Measurements from ENCODE around the gene QKI. TPM values are rescaled to one million over a fixed set of nuclear protein-coding genes. Genes with fewer than 3 reads are reported as not detected.

QKI gene
- total RNA-seq, 6 experiments from 2014 or later, result 47.6 to 80.8 (median 76.3) TPM

- ATAC-seq (no peak), DNase-seq (no peak)
- Histone ChIP-seq H3K9me3 (no peaks in the 10 kb centered on the region), H3K27me3 (no peaks in the 10 kb centered on the region), H3K36me3 (no peaks in the 10 kb centered on the region), H3K27ac (no peak overlapping the region), H3K4me3 (no peak overlapping the region), H3K4me1 (no peaks in the 10 kb centered on the region)
- TF ChIP-seq CTCF (IDR thresholded peaks at IDR 0.05) (no peak), POLR2A (IDR thresholded peaks at IDR 0.05) (no peak)
- WGBS (ENCODE audit: insufficient coverage, low coverage, low lambda C conversion rate, missing lambda C conversion rate), result 58% methylated on average over 7 of the region's 15 CpGs
- intact Hi-C loops (cut with DNase I), result no loop called here
Measured at GRCh38 chr6:163369628-163370365, 44.7 kb upstream of the QKI start.

GRCh38 chr6:163370464-163371117, 43.9 kb upstream of the QKI start:
- TF ChIP-seq POLR2A (IDR thresholded peaks at IDR 0.05) (no peak), CTCF (IDR thresholded peaks at IDR 0.05) (no peak)
- Histone ChIP-seq H3K9me3 (no peaks in the 10 kb centered on the region), H3K4me3 (no peak overlapping the region), H3K36me3 (no peaks in the 10 kb centered on the region), H3K27ac (no peak overlapping the region), H3K4me1 (no peaks in the 10 kb centered on the region), H3K27me3 (no peaks in the 10 kb centered on the region)
- no peak for ATAC-seq
- WGBS (ENCODE audit: insufficient coverage, low coverage, low lambda C conversion rate, missing lambda C conversion rate), result 50% methylated on average over 5 of the region's 5 CpGs
- no peak for DNase-seq
- intact Hi-C loops (cut with DNase I), result no loop called here

- no peak overlapping the region for H3K4me3 ChIP-seq
- TF ChIP-seq POLR2A (IDR thresholded peaks at IDR 0.05) (no peak), CTCF (IDR thresholded peaks at IDR 0.05) (no peak)
- H3K9me3 ChIP-seq, result no peaks in the 10 kb centered on the region
- 66% methylated on average over 2 of the region's 2 CpGs for WGBS (ENCODE audit: insufficient coverage, low coverage, low lambda C conversion rate, missing lambda C conversion rate)
- intact Hi-C loops (cut with DNase I), result no loop called here
- H3K27me3 ChIP-seq, result no peaks in the 10 kb centered on the region
- no peak for ATAC-seq
- H3K4me1 ChIP-seq, result no peaks in the 10 kb centered on the region
- no peak for DNase-seq
- no peaks in the 10 kb centered on the region for H3K36me3 ChIP-seq
- H3K27ac ChIP-seq, result no peak overlapping the region
Measured at GRCh38 chr6:163371129-163371528, 43.4 kb upstream of the QKI start.

DNA sequence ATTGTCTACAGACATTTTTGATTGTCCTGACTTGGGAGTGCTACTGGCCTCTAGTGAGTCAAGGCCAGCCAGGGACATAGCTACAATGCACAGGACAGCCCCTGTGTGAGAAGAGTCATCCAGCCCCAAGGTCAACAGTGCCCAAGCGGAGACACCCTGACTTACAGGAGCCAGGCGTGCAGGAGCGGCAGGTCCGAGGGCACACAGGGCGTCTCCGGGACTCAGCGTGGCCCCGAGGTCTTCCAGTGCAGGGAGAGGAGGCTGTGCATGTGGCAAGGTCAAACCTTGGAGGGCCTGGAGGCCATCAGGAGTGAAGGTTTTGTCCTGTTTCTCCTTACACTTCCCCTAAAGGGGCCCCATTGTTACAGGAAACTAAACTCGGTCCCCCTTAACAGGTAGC, 41.3 kb upstream of the QKI start:
- intact Hi-C loops (cut with DNase I), result no loop called here
- Histone ChIP-seq H3K4me1 (no peaks in the 10 kb centered on the region), H3K27me3 (no peaks in the 10 kb centered on the region), H3K36me3 (no peaks in the 10 kb centered on the region), H3K9me3 (no peaks in the 10 kb centered on the region), H3K27ac (no peak overlapping the region), H3K4me3 (no peak overlapping the region)
- DNase-seq, result no peak
- 70% methylated on average over 5 of the region's 9 CpGs for WGBS (ENCODE audit: insufficient coverage, low coverage, low lambda C conversion rate, missing lambda C conversion rate)
- ATAC-seq, result peak in 1 of 4 donors; percentile 22
- TF ChIP-seq POLR2A (IDR thresholded peaks at IDR 0.05) (no peak), CTCF (IDR thresholded peaks at IDR 0.05) (no peak)

All from right lobe of liver (tissue), 6 donors.